GM19328 (cell line): ENCODE measurements around the gene ULBP1.
"Not testable (repeated sequence)": the region's sequence is repeated elsewhere in the genome, so short reads cannot be mapped to it uniquely, and the experiment has no call there.

ENCODE experiments used
- ATAC-seq: cut with Tn5 transposase; IDR thresholded peaks from one replicate; pipeline ENCODE4 v1.9.1; 2021; ENCODE audit warnings: mild to moderate bottlenecking, moderate library complexity; ENCODE audit not compliant: unreplicated experiment

ULBP1 gene

GRCh38 chr6:149969635-149970034, 5.9 kb downstream of the ULBP1 start:
- no peak for ATAC-seq

- not testable (repeated sequence) for ATAC-seq
Measured at GRCh38 chr6:149974394-149974793, 10.7 kb downstream of the ULBP1 start.

GRCh38 chr6:149974825-149975224, 11.1 kb downstream of the ULBP1 start:
- no peak for ATAC-seq

GRCh38 chr6:149975400-149975799, 11.7 kb downstream of the ULBP1 start:
- ATAC-seq = no peak

- ATAC-seq = no peak
Measured at GRCh38 chr6:149977221-149977620, 13.5 kb downstream of the ULBP1 start.

- ATAC-seq = no peak
Measured at GRCh38 chr6:149978610-149979009, 14.9 kb downstream of the ULBP1 start.

- ATAC-seq = no peak
Measured at GRCh38 chr6:149979293-149979692, 15.6 kb downstream of the ULBP1 start.

GRCh38 chr6:149983145-149983544, 19.4 kb downstream of the ULBP1 start:
- no peak for ATAC-seq

GRCh38 chr6:149984773-149985172, 21.0 kb downstream of the ULBP1 start:
- no peak for ATAC-seq

- no peak for ATAC-seq
Measured at GRCh38 chr6:149985481-149985937, 21.8 kb downstream of the ULBP1 start.

GRCh38 chr6:149987602-149988107, 23.9 kb downstream of the ULBP1 start:
- ATAC-seq = no peak

GRCh38 chr6:149988550-149989346, 25.0 kb downstream of the ULBP1 start:
- ATAC-seq = no peak

- no peak for ATAC-seq
Measured at GRCh38 chr6:149990212-149990660, 26.5 kb downstream of the ULBP1 start.

GRCh38 chr6:149990661-149991471, 27.1 kb downstream of the ULBP1 start:
- no peak for ATAC-seq

GRCh38 chr6:149991472-149991795, 27.7 kb downstream of the ULBP1 start:
- ATAC-seq = not testable (repeated sequence)

- ATAC-seq = no peak
Measured at GRCh38 chr6:149991838-149992237, 28.1 kb downstream of the ULBP1 start.

- no peak for ATAC-seq
Measured at GRCh38 chr6:149995235-149995750, 31.6 kb downstream of the ULBP1 start.

- ATAC-seq = no peak
Measured at GRCh38 chr6:149995971-149996370, 32.2 kb downstream of the ULBP1 start.

GRCh38 chr6:149999636-150000035, 35.9 kb downstream of the ULBP1 start:
- no peak for ATAC-seq

- no peak for ATAC-seq
Measured at GRCh38 chr6:150001295-150002008, 37.7 kb downstream of the ULBP1 start.

- ATAC-seq = no peak
Measured at GRCh38 chr6:150002710-150003109, 39.0 kb downstream of the ULBP1 start.
